T-helper 17 cell (primary cell): ENCODE measurements around the gene CD53. TPM values are rescaled to one million over a fixed set of nuclear protein-coding genes. Genes with fewer than 3 reads are reported as not detected.
"Not testable (repeated sequence)": the region's sequence is repeated elsewhere in the genome, so short reads cannot be mapped to it uniquely, and the experiment has no call there.

Experiments used
- ATAC-seq: fragments of 150-1000 bp; cut with Tn5 transposase; 2 replicates; pipeline ENCODE4 v1.10.0; 2021; ENCODE audit warnings: mild to moderate bottlenecking, moderate library complexity
- DNase-seq, 3 donors: peaks; one replicate each; pipeline versions ENCODE4 v3.0.0 to v3.0.0-alpha.2; 2020 to 2021
- H3K9me3 ChIP-seq: one replicate; pipeline ENCODE4 v1.7.0; 2013; ENCODE audit warnings: low read length, mild to moderate bottlenecking; ENCODE audit not compliant: control insufficient read depth, poor library complexity, severe bottlenecking
- H3K27ac Mint-ChIP-seq: one replicate; pipeline ENCODE4 v1.8.0; 2022; ENCODE audit warnings: mild to moderate bottlenecking, moderate library complexity, mixed read lengths
- H3K27me3 Mint-ChIP-seq: one replicate; pipeline ENCODE4 v1.8.0; 2022; ENCODE audit warnings: mixed read lengths
- H3K36me3 Mint-ChIP-seq: one replicate; pipeline ENCODE4 v1.8.0; 2022; ENCODE audit warnings: low read depth, mixed read lengths
- H3K4me1 Mint-ChIP-seq: one replicate; pipeline ENCODE4 v1.8.0; 2022; ENCODE audit warnings: mild to moderate bottlenecking, mixed read lengths
- H3K4me3 Mint-ChIP-seq: one replicate; pipeline ENCODE4 v1.8.0; 2022; ENCODE audit warnings: mild to moderate bottlenecking, moderate library complexity, mixed read lengths
- total RNA-seq, 4 donors: library from RNA in 2 of 4; stranded (reverse) in 2 of 4; gene quantifications; one replicate each; pipeline ENCODE4 v1.2.3 and lab custom pipeline; 2022 to 2026

CD53 gene
- total RNA-seq (100 to 1,000 TPM; 286 to 385 TPM), total RNA-seq (lab: John Stamatoyannopoulos, UW) (301 to 792 reads per million in 2 donors)

DNA sequence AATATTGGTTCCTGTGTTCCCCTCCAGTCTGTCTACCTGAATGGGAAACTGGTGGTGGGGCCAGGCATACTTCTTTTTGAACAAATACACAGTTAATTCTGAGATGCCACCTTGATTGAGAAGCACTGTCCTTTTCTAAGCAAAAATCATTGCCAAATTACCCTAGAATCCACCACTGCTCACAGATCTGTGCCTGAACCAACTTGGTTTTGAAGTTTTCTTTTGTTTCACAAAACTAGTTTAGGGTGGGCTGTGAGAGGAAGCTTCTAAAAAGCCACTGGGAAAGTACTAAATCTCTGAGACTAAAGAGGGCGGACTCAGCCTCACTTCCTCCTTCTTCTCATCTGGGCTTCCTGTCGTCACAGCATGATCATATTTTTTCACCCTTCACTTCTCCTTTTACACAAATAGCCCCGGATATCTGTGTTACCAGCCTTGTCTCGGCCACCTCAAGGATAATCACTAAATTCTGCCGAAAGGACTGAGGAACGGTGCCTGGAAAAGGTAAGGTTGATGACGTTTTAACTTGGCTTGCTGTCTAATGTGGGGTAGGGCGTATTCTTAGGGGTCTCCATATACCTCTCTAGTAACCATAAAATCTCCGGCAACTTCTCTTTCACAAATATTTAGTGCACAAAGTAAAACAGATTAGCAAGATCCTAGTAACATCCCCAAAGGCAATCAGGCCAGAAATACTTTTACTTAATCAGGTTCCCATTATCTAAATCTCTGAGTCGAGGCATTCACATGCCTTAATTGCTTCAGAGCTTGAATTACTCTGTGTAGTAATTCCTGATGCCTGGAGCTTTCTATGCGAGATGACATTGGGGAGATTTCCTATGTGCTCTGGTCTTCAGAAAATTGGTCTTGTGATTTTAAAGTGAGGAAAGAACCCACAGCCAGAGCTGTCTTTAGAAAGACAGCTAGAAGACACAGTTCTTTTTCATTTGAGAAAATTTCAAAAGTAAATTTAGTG is at the start of gene CD53:
Gene CD53, plus strand, starts transcription at position 404 of the 976 bp plus-strand sequence. CDS start 18,261 bp downstream, outside the sequence.
- H3K36me3 Mint-ChIP-seq: peaks cover 14% of the 10 kb centered on the region
- no peaks in the 10 kb centered on the region for H3K27me3 Mint-ChIP-seq
- peaks cover 47% of the 10 kb centered on the region for H3K4me1 Mint-ChIP-seq
- peak within 1 kb of the TSS; percentile 99 for H3K27ac Mint-ChIP-seq
- ATAC-seq (peak; percentile 74), DNase-seq (peak in 2 of 3 donors; percentile 28 to 29)
- peak within 1 kb of the TSS; percentile 100 for H3K4me3 Mint-ChIP-seq
- no peaks in the 10 kb centered on the region for H3K9me3 ChIP-seq

DNA sequence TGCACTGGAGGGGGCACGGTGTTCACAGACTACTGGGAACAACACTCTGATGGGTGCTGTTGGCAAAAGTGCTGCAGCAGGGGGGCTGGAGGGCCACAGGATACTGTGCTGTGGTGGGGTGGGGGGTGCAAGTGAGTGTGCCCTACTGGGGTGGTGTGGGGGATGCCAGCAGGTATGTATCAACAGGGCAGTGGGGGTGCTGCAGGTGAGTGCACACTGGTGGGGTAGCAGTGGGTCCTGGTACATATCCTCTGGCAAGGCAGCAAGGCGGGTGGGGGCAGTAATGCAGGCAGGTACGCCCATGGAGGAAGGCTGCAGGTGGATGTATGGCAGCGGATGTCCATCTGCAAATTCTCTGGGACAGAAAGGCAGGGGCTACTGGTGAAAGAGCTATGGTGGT is 48.8 kb upstream of the CD53 start:
- no peak for ATAC-seq

DNA sequence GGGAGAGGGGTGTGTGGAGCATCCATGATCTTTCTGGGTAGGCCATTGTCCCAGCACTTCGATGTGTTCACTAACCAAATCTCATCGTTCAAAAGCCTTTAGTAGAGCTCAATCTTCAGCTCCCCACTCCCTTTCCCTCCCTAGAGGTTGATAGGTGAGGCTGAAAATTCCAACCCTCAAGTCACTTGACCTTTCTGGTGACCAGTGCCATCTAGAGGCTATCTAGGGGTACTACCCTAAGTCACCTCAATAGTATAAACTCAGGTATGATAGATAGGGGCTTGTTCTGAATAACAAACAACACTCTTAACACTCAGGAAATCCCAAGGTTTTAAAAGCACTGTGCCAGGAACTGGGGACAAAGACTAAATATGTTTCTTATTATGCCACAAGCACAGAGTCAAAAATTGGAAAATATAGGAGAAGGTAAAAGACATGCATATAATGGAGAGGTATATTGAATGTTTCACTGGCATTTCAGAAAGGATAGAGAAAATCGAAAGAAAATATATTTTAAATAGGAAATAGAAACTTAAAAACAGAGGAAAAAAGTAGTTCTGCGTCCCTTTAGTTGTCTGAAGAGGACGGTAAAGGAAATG is 42.9 kb upstream of the CD53 start:
- Mint-ChIP-seq H3K4me1 (peaks cover 7% of the 10 kb centered on the region), H3K27ac (peak overlapping the region; percentile 72)
- DNase-seq: peak in 1 of 3 donors; percentile 8

More for the DNA sequence above, 48.8 kb upstream of the CD53 start:
- Mint-ChIP-seq H3K4me1 (peaks cover 3% of the 10 kb centered on the region), H3K4me3 (no peak overlapping the region), H3K27ac (no peak overlapping the region), H3K36me3 (peaks cover 2% of the 10 kb centered on the region), H3K27me3 (peaks cover 6% of the 10 kb centered on the region)
- H3K9me3 ChIP-seq: no peaks in the 10 kb centered on the region
- DNase-seq: no peak

GRCh38 chr1:110833779-110834178 is 39.2 kb upstream of the CD53 start:
- not testable (repeated sequence) for H3K36me3 Mint-ChIP-seq, H3K4me3 Mint-ChIP-seq, H3K27ac Mint-ChIP-seq, DNase-seq, H3K27me3 Mint-ChIP-seq, ATAC-seq, H3K9me3 ChIP-seq
- peaks cover 13% of the 10 kb centered on the region for H3K4me1 Mint-ChIP-seq

More for the DNA sequence above, 42.9 kb upstream of the CD53 start:
- Mint-ChIP-seq H3K4me3 (no peak overlapping the region), H3K27me3 (peaks cover 13% of the 10 kb centered on the region), H3K36me3 (no peaks in the 10 kb centered on the region)
- ATAC-seq: peak; percentile 95
- H3K9me3 ChIP-seq: no peaks in the 10 kb centered on the region

- DNase-seq: no peak
- ATAC-seq: no peak
- no peaks in the 10 kb centered on the region for H3K36me3 Mint-ChIP-seq
- H3K4me1 Mint-ChIP-seq: peaks cover 2% of the 10 kb centered on the region
- H3K9me3 ChIP-seq: no peaks in the 10 kb centered on the region
- H3K27me3 Mint-ChIP-seq: peaks cover 6% of the 10 kb centered on the region
- H3K4me3 Mint-ChIP-seq: no peak overlapping the region
- no peak overlapping the region for H3K27ac Mint-ChIP-seq
Measured at GRCh38 chr1:110846861-110847260, 26.1 kb upstream of the CD53 start.

GRCh38 chr1:110850145-110850544 is 22.8 kb upstream of the CD53 start:
- H3K4me3 Mint-ChIP-seq: no peak overlapping the region
- H3K4me1 Mint-ChIP-seq: peaks cover 6% of the 10 kb centered on the region
- no peak overlapping the region for H3K27ac Mint-ChIP-seq
- ATAC-seq: no peak
- peaks cover 5% of the 10 kb centered on the region for H3K36me3 Mint-ChIP-seq
- H3K27me3 Mint-ChIP-seq: peaks cover 5% of the 10 kb centered on the region
- no peaks in the 10 kb centered on the region for H3K9me3 ChIP-seq
- no peak for DNase-seq

DNA sequence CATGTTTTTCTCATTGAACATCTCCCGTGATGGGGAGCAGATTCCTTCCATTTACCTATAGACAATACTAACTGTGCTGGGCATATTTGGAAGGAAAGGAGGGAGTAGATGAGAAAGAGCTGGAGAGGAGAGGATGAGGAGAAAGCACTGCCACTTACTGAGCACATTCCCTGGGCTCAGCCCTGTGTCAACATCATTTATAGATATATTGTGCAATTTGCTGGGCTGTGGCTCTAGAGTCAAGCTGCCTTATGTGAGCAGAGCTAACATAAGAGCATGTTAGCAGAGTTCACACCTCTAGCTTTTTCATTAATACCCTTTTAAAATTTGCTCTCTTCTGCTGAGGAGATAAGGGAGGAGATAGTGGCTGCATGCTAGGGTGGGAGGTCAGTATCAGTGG is 22.3 kb upstream of the CD53 start:
- H3K36me3 Mint-ChIP-seq: peaks cover 5% of the 10 kb centered on the region
- DNase-seq (no peak), ATAC-seq (no peak)
- H3K4me1 Mint-ChIP-seq: peaks cover 4% of the 10 kb centered on the region
- H3K27me3 Mint-ChIP-seq: peaks cover 5% of the 10 kb centered on the region
- no peak overlapping the region for H3K27ac Mint-ChIP-seq
- H3K9me3 ChIP-seq: no peaks in the 10 kb centered on the region
- no peak overlapping the region for H3K4me3 Mint-ChIP-seq

- Mint-ChIP-seq H3K36me3 (peaks cover 5% of the 10 kb centered on the region), H3K27me3 (peaks cover 10% of the 10 kb centered on the region), H3K4me1 (peaks cover 4% of the 10 kb centered on the region), H3K4me3 (no peak overlapping the region), H3K27ac (no peak overlapping the region)
- DNase-seq (no peak), ATAC-seq (no peak)
- no peaks in the 10 kb centered on the region for H3K9me3 ChIP-seq
Measured at GRCh38 chr1:110853135-110853534, 19.8 kb upstream of the CD53 start.

DNA sequence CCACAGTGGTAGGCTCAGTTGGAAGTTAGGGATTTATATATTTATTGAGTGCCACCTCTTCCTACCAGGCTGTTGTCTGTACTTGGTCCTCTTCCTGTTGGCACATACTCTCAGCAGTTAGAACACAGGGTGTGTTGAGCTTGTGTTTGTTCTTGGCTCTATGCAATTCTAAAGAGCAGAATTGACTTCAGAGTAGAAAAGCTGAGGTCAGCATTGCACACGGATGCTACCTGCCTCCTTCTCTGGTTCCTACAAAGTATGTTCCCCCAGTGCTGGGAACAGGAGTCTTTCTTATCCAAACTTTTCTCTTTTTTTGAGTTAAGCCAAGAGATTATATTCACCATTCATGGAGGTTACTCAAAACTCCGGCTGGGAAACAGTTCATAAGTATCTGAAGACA is 16.5 kb upstream of the CD53 start:
- no peak for DNase-seq
- Mint-ChIP-seq H3K4me1 (peaks cover 9% of the 10 kb centered on the region), H3K4me3 (no peak overlapping the region), H3K27me3 (peaks cover 10% of the 10 kb centered on the region), H3K36me3 (peaks cover 5% of the 10 kb centered on the region), H3K27ac (no peak overlapping the region)
- H3K9me3 ChIP-seq: no peaks in the 10 kb centered on the region
- ATAC-seq: no peak

- Mint-ChIP-seq H3K4me1 (peaks cover 7% of the 10 kb centered on the region), H3K27ac (no peak overlapping the region), H3K27me3 (peaks cover 10% of the 10 kb centered on the region), H3K4me3 (no peak overlapping the region), H3K36me3 (peaks cover 5% of the 10 kb centered on the region)
- ATAC-seq: no peak
- H3K9me3 ChIP-seq: no peaks in the 10 kb centered on the region
- no peak for DNase-seq
Measured at GRCh38 chr1:110857964-110858948, 14.7 kb upstream of the CD53 start.

GRCh38 chr1:110859062-110859461 is 13.9 kb upstream of the CD53 start:
- Mint-ChIP-seq H3K36me3 (peaks cover 5% of the 10 kb centered on the region), H3K27me3 (peaks cover 10% of the 10 kb centered on the region), H3K27ac (no peak overlapping the region), H3K4me1 (peaks cover 5% of the 10 kb centered on the region), H3K4me3 (no peak overlapping the region)
- no peaks in the 10 kb centered on the region for H3K9me3 ChIP-seq
- DNase-seq (no peak), ATAC-seq (no peak)

- H3K27me3 Mint-ChIP-seq: peaks cover 5% of the 10 kb centered on the region
- ATAC-seq (no peak), DNase-seq (no peak)
- peaks cover 5% of the 10 kb centered on the region for H3K4me1 Mint-ChIP-seq
- H3K36me3 Mint-ChIP-seq: no peaks in the 10 kb centered on the region
- no peak overlapping the region for H3K4me3 Mint-ChIP-seq
- no peak overlapping the region for H3K27ac Mint-ChIP-seq
- H3K9me3 ChIP-seq: no peaks in the 10 kb centered on the region
Measured at GRCh38 chr1:110860174-110860573, 12.8 kb upstream of the CD53 start.
